Mucosa of gallbladder (tissue), 1 donor: ENCODE measurements around the gene UBQLN2. TPM values are rescaled to one million over a fixed set of nuclear protein-coding genes. Genes with fewer than 3 reads are reported as not detected.
"Not testable (repeated sequence)": the region's sequence is repeated elsewhere in the genome, so short reads cannot be mapped to it uniquely, and the experiment has no call there.

Source experiments
- DNase-seq: peaks from one replicate; pipeline ENCODE4 v3.0.0-alpha.2; 2020; ENCODE audit warnings: low spot score
- total RNA-seq: library from RNA; stranded (reverse); gene quantifications from one replicate; pipeline ENCODE4 v1.2.1, GENCODE V29; 2021
- donor health status: DM: no; HTN: no; CAD: no.

UBQLN2 gene
- total RNA-seq: 39.3 TPM

DNA sequence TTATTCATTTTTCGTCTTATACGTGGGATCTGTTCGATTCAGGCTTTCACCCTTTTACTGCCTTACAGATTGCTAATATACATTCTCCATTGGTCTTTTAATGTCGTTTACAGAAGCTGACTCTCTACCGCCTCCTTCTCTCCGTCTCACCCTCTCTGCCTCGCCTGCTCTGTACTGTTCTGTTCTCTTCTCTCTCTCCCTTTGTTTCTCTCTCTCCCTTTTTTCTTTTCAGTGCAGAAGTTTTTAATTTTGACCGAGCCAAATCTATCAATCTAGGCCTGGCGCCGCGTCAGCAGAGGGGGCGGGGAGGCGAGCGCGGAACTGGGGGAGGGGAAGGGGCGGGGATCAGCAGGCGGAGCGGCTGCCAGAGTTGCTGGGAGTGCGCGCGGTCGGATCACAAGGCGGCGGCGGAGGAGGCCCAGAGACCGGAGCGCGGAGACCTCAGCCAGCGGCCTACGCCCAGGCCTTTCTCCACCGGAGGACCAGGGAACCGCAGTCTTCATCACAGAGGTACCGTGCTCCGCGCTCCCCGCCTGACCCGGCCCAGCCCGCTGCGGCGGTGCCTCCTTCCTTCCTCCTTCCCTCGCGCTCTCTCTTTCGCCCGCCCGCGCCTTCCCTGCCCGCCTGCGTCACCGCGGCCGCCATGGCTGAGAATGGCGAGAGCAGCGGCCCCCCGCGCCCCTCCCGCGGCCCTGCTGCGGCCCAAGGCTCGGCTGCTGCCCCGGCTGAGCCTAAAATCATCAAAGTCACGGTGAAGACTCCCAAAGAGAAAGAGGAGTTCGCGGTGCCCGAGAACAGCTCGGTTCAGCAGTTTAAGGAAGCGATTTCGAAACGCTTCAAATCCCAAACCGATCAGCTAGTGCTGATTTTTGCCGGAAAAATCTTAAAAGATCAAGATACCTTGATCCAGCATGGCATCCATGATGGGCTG, at the start of gene UBQLN2:
Gene UBQLN2, plus strand, starts transcription at position 397 of the 931 bp plus-strand sequence. Its CDS starts 247 bp downstream, at position 644.
- peak; percentile 75 for DNase-seq

DNA sequence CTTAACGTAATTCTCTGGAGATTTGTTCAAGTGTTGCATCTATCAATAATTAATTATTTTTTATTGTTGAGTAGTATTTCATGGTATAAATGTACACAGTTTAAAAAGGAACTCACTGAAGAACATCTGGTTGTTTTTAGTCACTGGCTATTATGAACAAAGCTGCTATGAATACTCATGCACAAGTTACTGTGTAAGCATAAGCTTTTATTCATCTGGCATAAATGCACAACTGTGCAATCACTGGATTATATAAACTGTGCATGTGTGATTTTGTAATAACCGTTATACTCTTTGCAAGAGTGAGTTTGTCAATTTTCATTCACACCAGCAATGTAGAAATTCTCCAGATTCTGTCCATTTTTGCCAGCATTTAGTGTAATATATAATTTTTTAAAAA, 43.8 kb upstream of the UBQLN2 start:
- no peak for DNase-seq

DNA sequence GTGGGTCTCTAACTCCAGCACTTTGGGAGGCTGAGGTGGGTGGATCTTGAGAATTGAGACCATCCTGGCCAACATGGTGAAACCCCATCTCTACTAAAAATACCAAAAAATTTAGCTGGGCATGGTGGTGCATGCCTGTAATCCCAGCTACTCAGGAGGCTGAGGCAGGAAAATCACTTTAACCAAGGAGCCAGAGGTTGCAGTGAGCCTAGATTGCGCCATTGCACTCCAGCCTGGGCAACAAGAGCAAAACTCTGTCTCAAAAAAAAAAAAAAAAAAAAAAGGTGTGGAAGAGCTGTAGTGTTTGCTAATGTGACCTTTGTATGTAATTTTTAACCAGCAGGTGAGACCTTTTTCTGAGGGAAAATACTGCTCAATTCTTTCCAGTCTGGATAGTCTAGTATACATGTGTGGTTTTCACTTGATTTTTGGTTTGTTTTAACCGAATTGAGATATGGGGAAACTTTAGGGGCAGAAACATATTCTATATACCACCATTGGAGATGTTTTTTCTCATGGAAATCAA, 33.9 kb upstream of the UBQLN2 start:
- DNase-seq: not testable (repeated sequence)

DNA sequence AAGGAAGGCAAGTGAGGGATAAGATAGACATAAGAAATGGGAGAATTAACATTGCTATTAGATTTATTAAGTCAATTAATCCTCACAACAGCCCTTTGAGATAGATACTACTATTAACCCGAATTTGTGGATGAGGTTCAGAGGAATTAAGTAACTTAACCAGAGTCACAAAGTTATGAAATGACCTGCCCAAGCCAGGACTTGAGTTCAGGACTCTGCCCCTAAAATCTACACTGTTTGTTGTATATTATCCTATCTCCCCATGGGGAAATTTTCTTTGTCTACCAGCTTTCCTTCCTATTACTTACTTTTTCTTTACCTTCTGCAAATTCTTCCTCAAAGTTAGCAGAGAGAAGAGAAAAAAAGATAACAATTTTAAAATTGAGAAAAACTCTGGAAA, 33.4 kb upstream of the UBQLN2 start:
- DNase-seq: no peak

DNA sequence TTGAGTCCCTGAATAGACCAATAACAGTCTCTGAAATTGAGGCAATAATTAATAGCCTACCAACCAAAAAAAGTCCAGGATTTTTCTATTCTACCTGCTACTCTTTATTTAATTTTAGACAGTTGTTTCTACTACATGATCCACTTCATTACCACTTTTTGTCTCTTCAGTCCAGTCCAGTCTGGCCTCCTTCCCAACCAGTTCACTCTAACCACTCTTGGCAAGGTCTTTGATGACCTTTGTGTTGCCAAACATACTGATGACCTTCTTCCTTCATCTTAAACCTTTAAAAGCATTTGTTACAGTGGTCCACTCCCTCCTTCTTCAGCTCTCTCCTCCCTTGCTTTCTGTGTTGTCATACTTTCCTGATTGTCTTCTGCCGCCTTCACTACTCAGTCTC, 12.8 kb upstream of the UBQLN2 start:
- DNase-seq: no peak

DNA sequence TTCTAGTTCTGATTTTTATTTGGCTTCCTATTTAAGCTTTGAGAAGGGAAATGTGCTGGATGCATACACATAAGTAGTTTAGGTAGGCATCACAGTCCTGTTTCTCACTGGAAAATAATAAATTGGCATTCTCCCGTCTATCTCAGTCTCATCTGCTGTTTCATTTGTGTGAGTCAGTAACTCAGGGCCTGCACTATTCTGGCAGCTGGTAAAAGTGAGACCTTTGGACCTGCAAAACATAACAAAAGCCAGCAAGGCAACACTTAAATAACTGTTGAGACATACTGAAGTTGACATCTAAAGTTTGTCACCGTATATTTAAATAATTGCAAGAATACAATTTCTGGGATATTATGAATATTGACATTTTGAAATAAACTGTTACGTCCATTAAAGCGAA, 8.6 kb upstream of the UBQLN2 start:
- DNase-seq: no peak

DNA sequence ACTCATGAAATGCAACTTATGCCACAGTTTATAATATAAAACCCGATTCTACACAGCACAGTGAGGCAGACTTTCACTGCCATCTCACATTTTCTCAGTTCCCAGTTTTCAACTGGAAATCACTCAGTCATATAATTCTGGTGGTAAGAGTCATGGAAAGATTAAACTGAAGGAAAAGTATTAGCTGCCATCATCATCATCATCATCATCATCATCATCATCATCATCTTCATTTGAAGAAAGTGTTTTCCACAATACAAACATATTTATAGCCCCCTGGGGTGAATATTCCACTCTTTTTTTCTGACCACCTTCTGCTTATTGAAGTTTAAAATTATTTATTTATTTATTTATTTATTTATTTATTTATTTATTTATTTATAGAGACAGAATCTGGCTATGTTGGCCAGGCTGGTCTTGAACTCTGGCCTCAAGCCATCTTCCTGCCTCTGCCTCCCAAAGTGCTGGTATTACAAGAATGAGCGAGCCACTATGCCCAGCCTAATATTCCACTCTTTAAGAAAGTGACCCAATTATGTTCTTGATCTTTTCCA, 6.0 kb upstream of the UBQLN2 start:
- no peak for DNase-seq

DNA sequence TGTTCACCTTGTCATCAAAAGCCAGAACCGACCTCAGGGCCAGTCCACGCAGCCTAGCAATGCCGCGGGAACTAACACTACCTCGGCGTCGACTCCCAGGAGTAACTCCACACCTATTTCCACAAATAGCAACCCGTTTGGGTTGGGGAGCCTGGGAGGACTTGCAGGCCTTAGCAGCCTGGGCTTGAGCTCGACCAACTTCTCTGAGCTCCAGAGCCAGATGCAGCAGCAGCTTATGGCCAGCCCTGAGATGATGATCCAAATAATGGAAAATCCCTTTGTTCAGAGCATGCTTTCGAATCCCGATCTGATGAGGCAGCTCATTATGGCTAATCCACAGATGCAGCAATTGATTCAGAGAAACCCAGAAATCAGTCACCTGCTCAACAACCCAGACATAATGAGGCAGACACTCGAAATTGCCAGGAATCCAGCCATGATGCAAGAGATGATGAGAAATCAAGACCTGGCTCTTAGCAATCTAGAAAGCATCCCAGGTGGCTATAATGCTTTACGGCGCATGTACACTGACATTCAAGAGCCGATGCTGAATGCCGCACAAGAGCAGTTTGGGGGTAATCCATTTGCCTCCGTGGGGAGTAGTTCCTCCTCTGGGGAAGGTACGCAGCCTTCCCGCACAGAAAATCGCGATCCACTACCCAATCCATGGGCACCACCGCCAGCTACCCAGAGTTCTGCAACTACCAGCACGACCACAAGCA, 898 bp downstream of the UBQLN2 start:
- DNase-seq: no peak

DNA sequence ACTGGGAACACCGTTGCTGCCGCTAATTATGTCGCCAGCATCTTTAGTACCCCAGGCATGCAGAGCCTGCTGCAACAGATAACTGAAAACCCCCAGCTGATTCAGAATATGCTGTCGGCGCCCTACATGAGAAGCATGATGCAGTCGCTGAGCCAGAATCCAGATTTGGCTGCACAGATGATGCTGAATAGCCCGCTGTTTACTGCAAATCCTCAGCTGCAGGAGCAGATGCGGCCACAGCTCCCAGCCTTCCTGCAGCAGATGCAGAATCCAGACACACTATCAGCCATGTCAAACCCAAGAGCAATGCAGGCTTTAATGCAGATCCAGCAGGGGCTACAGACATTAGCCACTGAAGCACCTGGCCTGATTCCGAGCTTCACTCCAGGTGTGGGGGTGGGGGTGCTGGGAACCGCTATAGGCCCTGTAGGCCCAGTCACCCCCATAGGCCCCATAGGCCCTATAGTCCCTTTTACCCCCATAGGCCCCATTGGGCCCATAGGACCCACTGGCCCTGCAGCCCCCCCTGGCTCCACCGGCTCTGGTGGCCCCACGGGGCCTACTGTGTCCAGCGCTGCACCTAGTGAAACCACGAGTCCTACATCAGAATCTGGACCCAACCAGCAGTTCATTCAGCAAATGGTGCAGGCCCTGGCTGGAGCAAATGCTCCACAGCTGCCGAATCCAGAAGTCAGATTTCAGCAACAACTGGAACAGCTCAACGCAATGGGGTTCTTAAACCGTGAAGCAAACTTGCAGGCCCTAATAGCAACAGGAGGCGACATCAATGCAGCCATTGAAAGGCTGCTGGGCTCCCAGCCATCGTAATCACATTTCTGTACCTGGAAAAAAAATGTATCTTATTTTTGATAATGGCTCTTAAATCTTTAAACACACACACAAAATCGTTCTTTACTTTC, 1.8 kb downstream of the UBQLN2 start:
- DNase-seq: no peak

DNA sequence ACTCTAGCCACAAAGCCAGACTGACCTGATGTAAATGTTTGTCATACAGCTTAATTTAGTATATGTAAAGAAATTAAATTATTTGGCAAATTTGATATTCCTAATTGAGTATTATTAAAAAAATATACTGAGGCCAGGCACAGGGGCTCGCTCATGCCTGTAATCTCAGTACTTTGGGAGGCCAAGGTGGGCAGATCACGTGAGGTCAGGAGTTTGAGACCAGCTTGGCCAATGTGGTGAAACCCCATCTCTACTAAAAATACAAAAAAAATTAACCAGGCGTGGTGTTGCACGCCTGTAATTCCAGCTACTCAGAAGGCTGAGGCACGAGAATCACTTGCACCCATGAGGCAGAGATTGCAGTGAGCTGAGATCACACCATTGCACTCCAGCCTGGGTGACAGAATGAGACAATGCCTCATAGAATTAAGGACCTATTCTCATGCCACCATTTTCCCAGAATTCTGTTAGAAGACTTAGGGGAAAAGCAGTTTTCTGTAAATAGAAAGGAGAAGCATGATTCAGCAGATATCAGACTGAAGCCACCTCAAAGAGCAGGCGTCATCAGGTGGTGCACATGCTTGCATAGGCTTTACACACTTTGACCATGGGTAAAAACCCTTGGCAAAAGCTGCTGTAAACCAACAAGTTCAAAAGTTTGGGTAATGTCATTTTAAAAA, 6.1 kb downstream of the UBQLN2 start:
- no peak for DNase-seq

DNA sequence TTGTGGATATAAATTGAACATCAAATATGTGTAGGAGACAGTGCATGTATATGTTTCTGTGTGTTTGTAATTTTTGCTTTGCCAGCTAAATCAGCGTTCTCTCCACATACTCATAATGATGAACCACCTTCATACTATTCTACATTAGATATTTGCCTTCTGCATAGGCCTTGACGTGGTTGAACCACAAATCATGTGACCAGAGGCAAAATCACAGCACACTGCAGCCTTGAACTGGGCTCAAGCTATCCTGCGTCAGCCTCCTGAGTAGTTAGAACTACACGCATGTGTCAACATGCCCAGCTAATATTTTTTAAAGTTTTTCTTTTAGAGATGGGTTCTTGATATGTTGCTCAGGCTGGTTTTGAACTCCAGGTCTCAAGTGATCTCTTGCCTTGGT, 9.5 kb downstream of the UBQLN2 start:
- DNase-seq: no peak

DNA sequence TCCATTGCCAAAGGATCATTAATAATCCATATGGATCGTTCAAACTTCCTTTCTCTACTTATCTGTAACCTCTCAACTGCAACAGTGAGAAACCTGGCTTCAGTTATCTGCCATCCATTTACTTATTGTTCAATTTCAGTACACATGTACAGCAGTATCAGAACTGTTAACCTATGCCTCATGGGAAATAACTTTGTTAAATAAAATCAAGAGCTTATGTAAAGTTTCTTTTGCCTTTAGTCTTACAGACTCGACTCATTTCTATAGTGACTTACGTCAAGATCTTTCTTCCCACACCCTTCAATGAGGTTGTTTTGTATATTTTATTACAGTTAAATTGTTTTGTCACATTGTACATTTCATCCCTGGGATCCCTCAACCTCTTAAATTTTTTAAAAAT, 11.4 kb downstream of the UBQLN2 start:
- no peak for DNase-seq

DNA sequence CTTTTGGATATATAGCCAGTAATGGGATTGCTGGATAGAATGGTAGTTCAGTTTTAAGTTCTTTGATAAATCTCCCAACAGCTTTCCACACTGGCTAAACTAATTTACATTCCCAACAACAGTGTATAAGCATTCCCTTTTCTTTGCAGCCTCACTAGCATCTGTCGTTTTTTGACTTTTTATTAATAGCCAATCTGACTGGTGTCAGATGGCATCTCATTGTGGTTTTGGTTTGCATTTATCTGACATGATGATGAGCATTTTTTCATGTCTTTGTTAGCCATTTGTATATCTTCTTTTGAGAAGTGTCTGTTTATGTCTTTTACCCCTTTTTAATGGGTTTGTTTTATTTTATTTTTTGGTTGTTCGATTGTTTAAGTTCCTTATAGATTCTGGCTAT, 13.3 kb downstream of the UBQLN2 start:
- no peak for DNase-seq

DNA sequence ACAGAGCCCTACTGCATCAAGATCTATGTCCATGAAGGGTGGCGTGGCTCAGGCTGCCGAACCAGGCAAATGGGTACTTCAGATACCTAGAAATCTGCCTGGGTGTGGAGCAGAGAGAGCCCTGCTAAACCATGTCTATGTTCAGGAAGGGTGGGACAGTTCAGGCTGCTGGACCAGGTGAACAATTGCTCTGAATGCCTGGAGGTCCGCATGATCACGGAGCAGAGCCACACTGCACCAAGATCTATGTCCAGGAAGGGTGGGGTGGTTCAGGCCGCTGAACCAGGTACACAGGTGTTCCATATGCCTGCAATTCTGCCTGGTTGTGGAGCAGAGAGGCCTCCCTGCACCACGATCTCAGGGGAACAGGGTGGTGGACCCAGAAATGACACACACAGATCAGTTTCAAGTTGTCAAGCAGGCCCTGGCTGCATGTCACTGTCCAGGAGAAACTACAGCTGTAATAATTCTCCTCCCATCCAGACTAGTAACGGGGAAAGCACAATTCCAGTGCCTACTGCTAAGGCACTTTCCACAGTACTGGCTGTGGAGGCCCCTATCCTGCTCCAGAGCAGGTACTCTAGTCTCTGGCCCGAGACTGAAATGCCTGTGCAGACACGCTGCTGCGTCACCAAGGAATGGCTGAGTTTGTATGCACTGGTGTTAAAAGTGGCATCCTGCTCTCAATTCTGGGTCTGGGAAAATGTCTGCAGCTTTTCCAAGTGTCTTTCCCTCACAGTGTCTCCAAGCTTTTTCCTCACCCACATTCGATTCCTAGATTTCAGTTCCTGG, 25.2 kb downstream of the UBQLN2 start:
- DNase-seq: no peak

DNA sequence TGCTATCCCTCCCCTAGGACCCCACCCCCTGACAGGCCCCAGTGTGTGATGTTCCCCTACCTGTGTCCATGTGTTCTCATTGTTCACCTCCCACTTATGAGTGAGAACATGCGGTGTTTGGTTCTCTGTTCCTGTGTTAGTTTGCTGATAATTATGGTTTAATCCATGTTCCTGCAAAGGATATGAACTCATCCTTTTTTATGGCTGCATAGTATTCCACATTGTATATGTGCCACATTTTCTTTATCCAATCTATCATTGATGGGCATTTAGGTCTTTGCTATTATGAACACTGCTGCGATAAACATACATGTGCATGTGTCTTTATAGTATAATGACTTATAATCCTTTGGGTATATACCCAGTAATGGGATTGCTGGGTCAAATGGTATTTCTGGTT, 28.4 kb downstream of the UBQLN2 start:
- DNase-seq: not testable (repeated sequence)

DNA sequence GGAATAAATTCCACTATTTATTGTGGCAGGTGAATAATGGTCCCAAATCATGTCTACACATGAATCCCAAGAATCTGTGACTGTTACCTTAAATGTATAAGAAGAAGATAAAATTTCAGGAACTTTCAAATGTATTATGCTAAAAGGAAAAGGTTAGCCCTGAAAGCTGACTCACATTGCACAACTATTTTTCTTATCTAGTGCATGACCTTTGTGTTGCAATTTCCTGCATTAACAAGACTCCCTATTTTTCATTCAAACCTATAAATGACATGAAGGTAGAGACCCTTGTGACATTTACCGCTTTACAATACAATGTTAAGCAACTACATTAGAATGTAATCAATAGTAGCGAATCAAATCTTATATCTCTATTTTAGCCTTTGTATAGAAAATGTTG, 36.7 kb downstream of the UBQLN2 start:
- DNase-seq: no peak

DNA sequence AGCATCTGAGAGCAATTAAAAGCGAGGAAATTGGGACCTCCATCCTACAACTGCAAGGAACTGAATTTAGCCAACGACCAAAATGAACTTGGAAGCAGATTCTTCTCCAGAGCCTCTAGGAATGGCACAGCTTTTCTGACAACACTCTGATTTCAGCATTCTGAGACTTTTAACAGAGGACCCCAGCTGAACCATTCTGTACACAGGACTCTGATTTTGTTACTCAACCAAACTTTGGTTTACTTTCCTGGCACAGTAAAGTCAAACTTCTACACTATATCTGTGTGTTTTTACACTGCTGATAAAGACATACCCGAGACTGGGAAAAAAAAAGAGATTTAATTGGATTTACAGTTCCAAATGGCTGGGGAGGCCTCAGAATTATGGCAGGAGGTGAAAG, 37.6 kb downstream of the UBQLN2 start:
- no peak for DNase-seq

DNA sequence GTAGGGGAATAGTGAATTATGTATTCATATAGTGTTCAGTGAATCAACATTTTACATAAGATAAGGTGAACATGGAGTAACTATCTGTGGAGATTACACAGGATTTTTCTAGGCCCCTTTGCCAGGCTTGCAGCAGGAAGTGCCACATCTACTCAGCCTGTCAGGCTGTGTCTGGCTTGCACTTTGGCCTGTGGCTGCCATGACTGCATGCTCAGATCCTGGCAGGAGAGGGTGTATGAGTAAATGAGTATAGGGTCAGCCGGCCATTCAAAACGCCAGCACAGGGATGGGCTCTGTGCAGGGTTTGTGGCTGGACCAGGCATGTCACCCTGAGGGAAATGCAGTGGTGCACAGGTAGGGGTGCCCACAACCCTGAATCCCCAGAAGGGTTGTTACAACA, 51.9 kb downstream of the UBQLN2 start:
- no peak for DNase-seq
